SK-N-SH (cell line): ENCODE measurements around the gene ZNF592.

Experiments
- EP300 ChIP-seq, 2 experiments: IDR thresholded peaks; 2 replicates each; pipeline versions ENCODE4 v1.4.0 to v1.6.1; 2012; ENCODE audit warnings: borderline replicate concordance in 1 of 2, low read depth in 1 of 2, low read length in 1 of 2
- EZH2phosphoT487 ChIP-seq: fragments of 200-600 bp; sonication (generic); IDR thresholded peaks from 2 replicates; pipeline ENCODE4 v1.6.1; 2017; ENCODE audit warnings: low read depth, mixed run types, mild to moderate bottlenecking, antibody characterized with exemption, moderate library complexity, borderline replicate concordance
- GATA2 ChIP-seq: sonication (generic); formaldehyde crosslinking; IDR thresholded peaks from 2 replicates; pipeline ENCODE4 v1.5.0; 2020; ENCODE audit warnings: mild to moderate bottlenecking, missing genetic modification reagents
- MXI1 ChIP-seq: IDR thresholded peaks from 2 replicates; pipeline ENCODE4 v1.6.1; 2012; ENCODE audit warnings: mild to moderate bottlenecking, low read depth, low read length, improper control_type of control experiment
- RCOR1 ChIP-seq: fragments of 150-350 bp; IDR thresholded peaks from 2 replicates; pipeline ENCODE4 v1.6.1; 2017; ENCODE audit warnings: antibody characterized with exemption, low read length
- REST ChIP-seq: IDR thresholded peaks from 2 replicates; pipeline ENCODE4 v1.6.1; 2012; ENCODE audit warnings: mild to moderate bottlenecking, low read depth, low read length, moderate library complexity
- TAF1 ChIP-seq: IDR thresholded peaks from 2 replicates; pipeline ENCODE4 v1.6.1; 2012; ENCODE audit warnings: low read depth, mild to moderate bottlenecking, low read length, moderate library complexity, borderline replicate concordance
- TF ChIP-seq, protein P1 (sequence below): fragments of 200-600 bp; sonication (generic); IDR thresholded peaks from 2 replicates; pipeline ENCODE4 v1.6.1; 2017; ENCODE audit warnings: antibody characterized with exemption, mild to moderate bottlenecking, moderate library complexity

DNA sequence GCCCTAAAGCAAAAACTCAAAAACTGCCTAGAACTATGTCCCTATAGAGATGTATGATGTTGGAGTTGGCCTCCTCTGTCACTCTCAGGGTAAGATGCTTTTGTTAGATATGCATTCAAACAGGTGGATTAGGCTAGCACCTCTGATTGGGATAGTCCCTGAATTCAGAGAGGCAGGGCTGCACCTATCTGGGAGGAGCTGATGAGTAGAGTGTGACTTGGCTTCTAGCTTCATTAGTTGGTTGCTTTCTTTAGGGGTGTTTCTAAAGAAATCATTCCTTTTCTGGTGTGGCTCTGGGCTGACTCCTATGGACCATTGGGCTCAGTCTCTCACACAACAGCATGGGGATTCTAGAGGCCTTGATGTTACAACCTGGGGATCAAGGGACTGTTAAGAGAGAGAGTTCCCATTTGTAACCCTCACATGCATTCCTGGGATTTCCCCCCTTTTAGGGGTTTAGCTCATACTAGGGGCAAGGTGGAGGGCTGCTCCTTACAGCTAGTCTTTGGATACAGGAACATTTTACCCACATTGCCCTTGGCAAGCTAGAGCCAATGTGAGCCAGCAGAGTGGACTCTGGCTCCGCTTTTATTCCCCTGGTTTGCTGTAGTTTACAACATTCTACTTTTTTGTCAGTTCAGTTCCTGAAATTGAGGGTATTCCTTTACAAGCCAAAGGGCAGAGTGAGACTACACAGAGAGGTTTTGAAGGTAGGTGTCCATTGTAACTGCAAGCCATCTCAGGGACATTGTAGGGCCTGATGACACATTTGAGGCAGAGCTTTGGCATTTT lies 7.5 kb downstream of the ZNF592 start:
- TF ChIP-seq, protein P1, sequence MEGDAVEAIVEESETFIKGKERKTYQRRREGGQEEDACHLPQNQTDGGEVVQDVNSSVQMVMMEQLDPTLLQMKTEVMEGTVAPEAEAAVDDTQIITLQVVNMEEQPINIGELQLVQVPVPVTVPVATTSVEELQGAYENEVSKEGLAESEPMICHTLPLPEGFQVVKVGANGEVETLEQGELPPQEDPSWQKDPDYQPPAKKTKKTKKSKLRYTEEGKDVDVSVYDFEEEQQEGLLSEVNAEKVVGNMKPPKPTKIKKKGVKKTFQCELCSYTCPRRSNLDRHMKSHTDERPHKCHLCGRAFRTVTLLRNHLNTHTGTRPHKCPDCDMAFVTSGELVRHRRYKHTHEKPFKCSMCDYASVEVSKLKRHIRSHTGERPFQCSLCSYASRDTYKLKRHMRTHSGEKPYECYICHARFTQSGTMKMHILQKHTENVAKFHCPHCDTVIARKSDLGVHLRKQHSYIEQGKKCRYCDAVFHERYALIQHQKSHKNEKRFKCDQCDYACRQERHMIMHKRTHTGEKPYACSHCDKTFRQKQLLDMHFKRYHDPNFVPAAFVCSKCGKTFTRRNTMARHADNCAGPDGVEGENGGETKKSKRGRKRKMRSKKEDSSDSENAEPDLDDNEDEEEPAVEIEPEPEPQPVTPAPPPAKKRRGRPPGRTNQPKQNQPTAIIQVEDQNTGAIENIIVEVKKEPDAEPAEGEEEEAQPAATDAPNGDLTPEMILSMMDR, result no peak
- TF ChIP-seq RCOR1 (no peak), EZH2phosphoT487 (no peak), TAF1 (no peak), REST (no peak), MXI1 (no peak), GATA2 (no peak), EP300 (IDR thresholded peaks at IDR 0.05; ENCODE audit: borderline replicate concordance in 1 of 2, low read depth in 1 of 2, low read length in 1 of 2) (no peak)
